ENCODE measurements around the gene DCTD.

The DCTD gene

GRCh38 chr4:182874304-182874751, 42.9 kb downstream of the DCTD start:
- in situ Hi-C loops (cut with MboI; ENCODE audit: low sequenced_read_pairs): no loop called here

GRCh38 chr4:182873726-182874125, 43.5 kb downstream of the DCTD start:
- in situ Hi-C loops (cut with MboI; ENCODE audit: low sequenced_read_pairs): no loop called here

- in situ Hi-C loops (cut with MboI; ENCODE audit: low sequenced_read_pairs): no loop called here
Observed at GRCh38 chr4:182873289-182873688, 43.9 kb downstream of the DCTD start.

- in situ Hi-C loops (cut with MboI; ENCODE audit: low sequenced_read_pairs): no loop called here
Observed at GRCh38 chr4:182872886-182873285, 44.3 kb downstream of the DCTD start.

DNA sequence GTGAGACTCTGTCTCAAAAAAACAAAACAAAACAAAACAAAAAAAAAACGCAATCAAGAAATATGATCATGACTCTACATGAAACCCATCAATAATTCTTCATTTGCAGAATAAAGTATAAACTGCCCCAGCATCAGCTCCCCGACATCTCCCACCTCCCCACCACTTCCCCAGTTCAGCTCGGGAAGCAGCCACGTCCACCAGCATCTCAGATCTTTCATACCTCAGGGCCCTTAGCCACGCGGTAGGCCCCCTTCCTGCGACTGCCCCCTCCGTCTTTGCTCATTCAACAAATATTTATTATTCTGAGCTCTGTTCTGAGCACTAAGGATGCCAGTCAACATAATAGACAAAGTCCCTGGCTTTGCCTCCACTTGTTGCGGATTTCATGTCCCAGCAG, 45.6 kb downstream of the DCTD start:
- in situ Hi-C loops (cut with MboI; ENCODE audit: low sequenced_read_pairs): no loop called here

DNA sequence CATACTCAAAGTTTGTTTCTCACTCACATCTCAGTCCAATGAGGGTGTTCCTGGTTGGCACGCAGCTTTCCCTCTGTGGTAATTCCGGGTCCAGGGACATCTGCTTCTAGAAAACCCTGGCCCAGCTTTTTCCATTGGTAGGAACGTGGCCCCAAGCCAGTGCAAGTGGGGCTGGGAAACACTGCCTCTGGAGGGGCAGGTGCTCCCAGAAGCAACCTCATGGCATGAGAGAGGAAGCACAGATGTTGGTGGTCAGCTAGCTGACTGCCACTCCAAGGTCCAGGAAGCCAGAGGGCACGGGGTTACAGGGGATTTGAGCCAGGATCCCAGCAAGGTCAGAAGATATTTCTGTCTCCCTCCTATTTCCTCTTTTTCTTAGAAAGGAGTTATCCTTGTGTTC, 47.5 kb downstream of the DCTD start:
- in situ Hi-C loops (cut with MboI; ENCODE audit: low sequenced_read_pairs): no loop called here

- in situ Hi-C loops (cut with MboI; ENCODE audit: low sequenced_read_pairs): no loop called here
Observed at GRCh38 chr4:182866746-182867145, 50.4 kb downstream of the DCTD start.

DNA sequence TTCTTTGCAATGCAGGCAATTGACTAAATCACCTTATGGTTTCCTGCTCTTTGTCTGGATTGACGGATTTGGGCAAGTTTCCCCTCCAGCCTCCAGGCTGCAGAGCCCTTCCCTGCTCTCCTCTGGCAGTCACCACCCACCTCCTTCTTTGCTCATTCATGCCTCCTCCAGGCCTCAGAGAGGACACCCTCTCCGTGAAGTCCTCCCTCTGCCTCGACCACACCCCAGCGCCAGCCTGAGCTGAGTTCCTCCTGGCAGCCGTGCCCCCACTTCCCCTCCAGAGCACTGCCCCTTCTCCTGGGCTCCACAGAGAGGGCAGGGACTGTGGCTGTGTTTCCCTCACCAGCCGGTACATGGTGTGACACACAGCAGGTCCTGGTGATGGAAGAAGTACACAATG, 53.7 kb downstream of the DCTD start:
- in situ Hi-C loops (cut with MboI; ENCODE audit: low sequenced_read_pairs): no loop called here

DNA sequence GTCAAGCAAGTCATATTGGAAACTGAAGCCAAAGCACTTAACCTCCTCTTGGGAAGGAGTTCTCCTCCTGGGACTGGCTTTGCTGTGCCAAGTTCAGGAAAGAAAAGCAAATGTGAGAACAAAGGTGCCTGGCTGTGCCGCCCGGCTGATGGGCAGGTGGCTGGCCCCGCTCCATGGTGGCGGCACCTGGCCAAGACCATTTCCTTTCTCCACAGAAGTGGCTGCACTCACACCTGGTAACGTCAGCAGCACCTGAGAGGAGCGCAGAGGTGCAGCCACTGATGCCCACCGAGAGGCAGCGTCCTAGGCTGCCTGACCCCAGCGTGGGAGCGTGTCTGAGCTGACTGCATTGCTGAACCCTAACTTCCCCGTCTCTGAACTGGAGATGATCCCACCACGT, 54.3 kb downstream of the DCTD start:
- in situ Hi-C loops (cut with MboI; ENCODE audit: low sequenced_read_pairs): no loop called here

- in situ Hi-C loops (cut with MboI; ENCODE audit: low sequenced_read_pairs): no loop called here
Observed at GRCh38 chr4:182862141-182862875, 54.9 kb downstream of the DCTD start.

- in situ Hi-C loops (cut with MboI; ENCODE audit: low sequenced_read_pairs): no loop called here
Observed at GRCh38 chr4:182861346-182861745, 55.8 kb downstream of the DCTD start.

GRCh38 chr4:182859730-182860129, 57.5 kb downstream of the DCTD start:
- in situ Hi-C loops (cut with MboI; ENCODE audit: low sequenced_read_pairs): no loop called here

GRCh38 chr4:182858711-182859110, 58.5 kb downstream of the DCTD start:
- in situ Hi-C loops (cut with MboI; ENCODE audit: low sequenced_read_pairs): no loop called here

DNA sequence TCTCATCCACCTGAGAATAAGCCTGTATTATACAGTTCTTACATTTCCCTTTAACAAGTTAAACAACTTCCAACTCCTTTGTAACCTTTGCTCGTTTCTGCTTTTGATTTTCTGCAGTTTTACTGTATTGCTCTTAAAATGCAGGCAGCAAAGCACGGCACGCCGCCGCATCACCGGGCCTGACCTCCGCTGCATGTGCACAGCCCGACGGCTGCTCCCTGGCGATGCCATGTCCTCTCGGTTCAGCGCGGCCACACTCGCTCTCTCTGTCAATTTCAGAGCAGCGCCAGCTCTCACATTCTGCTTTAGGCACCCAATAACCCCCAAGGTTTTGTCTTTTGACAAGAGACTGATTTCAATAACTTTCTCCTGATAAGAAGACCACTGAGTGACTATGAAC, 60.3 kb downstream of the DCTD start:
- in situ Hi-C loops (cut with MboI; ENCODE audit: low sequenced_read_pairs): no loop called here

DNA sequence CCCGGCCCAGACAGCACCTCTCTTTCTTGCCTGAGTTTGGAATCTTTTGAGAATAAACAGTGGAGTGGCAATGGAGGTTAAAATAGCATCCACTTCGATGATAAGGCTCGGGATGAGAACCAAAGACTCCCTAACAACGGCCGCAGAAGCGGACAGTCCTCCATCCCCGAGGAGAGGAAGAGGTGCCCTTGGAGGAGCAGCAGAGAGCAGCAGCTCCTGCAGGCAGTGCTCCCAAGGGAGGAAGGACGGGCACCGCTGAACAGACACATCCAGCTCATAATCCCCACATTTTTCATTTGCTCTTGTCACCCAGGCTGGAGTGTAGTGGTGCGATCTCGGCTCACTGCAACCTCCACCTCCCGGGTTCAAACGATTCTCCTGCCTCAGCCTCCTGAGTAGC, 61.3 kb downstream of the DCTD start:
- in situ Hi-C loops (cut with MboI; ENCODE audit: low sequenced_read_pairs): no loop called here

- in situ Hi-C loops (cut with MboI; ENCODE audit: low sequenced_read_pairs): no loop called here
Observed at GRCh38 chr4:182855312-182855711, 61.9 kb downstream of the DCTD start.

GRCh38 chr4:182854466-182854865, 62.7 kb downstream of the DCTD start:
- in situ Hi-C loops (cut with MboI; ENCODE audit: low sequenced_read_pairs): no loop called here

DNA sequence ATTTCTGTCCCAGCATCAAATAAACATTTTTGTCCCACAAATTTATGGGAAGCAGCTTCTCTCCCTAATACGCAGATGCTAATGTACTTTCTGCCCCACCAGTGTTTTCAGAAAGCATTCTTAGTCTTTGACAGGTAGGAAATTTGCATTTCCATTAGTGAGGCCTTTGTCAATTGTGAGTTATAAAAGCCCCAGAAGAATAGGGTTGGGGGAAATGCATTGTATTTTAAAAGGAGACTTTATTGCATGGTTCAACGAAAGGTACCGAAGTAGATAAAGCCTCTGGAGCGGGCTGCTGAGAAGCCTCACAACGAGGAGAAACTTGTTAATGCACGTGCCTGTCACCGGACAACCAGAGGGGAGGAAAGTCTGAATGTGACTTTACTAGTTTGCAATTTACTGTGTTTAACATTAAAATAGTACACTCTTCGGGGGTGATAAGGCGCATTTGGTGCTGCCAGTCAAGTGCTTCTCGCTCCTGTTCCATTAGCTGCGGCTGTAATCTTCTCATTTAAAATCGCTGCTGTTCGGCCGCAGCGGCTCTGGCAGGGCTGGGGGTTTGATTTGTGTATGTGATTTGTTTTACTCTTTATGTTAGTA, 63.4 kb downstream of the DCTD start:
- in situ Hi-C loops (cut with MboI; ENCODE audit: low sequenced_read_pairs): no loop called here

DNA sequence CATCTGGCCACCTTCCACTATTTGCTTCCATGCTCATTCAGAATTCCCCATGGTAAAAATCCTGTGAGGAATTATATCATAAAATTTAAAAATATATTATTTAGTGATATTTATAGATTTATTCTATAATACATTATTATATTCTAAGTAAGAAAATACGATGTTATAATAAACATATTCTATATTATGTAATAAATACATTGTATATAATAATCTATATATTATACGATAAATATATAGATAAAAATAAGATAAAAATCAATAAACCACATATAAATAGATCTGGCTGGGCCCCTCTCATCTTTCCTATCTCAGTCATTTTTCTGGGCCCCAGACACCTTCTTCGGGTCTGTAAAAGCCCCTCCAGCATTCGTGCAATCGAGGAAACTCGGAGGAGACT, 68.5 kb downstream of the DCTD start:
- in situ Hi-C loops (cut with MboI; ENCODE audit: low sequenced_read_pairs): no loop called here

DNA sequence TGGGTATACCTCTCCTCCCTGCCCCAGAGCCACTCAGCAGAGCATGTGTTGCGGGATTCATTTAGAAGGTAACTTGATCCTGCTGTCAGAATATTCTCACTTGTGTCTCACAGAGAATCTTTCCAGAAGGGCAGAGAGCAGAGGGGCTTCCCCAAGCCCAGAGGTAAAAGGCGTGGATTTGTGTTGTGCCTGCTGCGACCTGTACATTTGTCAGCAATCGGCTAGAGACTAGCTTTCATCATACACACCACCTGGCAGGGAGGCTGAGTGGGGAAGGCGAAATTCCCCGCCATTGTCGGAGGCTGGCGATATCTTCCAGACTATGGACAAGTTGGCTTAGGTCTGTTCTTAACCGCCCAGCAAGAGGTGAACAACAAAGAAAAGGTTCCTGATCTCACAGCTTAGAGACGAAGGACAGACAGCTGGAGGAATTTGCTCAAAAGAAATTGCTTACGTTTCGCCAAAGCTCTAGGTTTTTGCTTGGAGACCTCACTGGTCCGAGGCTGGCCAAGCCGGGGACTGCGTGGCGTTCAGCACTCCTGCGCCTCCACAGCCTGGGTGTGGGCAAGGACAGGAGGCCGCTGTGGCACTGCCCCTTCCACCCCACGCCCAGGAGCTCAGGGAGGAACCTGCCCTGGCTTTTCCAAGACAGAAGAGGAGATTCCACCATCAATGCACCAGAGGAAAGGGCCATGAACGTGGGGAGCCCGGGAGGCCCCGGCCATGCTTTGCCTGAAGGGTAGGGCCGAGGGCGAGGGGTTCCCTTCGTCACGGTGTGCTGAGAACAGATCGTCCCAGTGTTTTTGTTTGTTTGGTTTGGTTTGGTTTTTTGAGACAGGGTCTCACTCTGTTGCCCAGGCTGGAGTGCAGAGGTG, 69.4 kb downstream of the DCTD start:
- in situ Hi-C loops (cut with MboI; ENCODE audit: low sequenced_read_pairs): no loop called here

GRCh38 chr4:182846036-182846435, 71.2 kb downstream of the DCTD start:
- in situ Hi-C loops (cut with MboI; ENCODE audit: low sequenced_read_pairs): no loop called here

DNA sequence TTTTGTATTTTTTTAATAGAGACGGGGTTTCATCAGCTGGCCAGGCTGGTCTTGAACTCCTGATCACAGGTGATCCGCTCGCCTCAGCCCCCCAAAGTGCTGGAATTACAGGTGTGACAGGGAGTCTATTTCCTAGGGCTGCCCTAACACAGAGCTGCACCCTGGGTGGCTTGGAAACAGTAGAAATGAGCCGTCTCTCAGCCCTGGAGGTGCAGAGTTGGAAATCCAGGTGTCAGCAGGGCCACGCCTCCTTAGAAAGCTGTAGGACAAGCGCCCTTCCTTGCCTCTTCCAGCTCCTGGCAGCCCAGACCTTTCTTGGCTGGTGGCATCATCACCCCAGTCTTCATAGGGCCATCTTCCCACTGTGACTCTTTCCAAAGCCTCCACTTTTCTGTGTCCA, 71.6 kb downstream of the DCTD start:
- in situ Hi-C loops (cut with MboI; ENCODE audit: low sequenced_read_pairs): no loop called here
